Esophagus (tissue), 2 donors: Measurements from ENCODE around the gene TAPBP. TPM values are rescaled to one million over a fixed set of nuclear protein-coding genes. Genes with fewer than 3 reads are reported as not detected.

Source experiments
- H3K27ac ChIP-seq, 2 donors: one replicate each; pipeline ENCODE4 v1.5.1; 2013; ENCODE audit warnings: low read depth in 2 of 2, mild to moderate bottlenecking in 2 of 2, inconsistent platforms in 1 of 2, low read length in 1 of 2, moderate library complexity in 1 of 2
- H3K27me3 ChIP-seq, 2 donors: one replicate each; pipeline ENCODE4 v1.6.1; 2013; ENCODE audit warnings: low read length in 2 of 2, control low read depth in 1 of 2, mild to moderate bottlenecking in 1 of 2; ENCODE audit not compliant: insufficient read depth in 2 of 2, control insufficient read depth in 1 of 2
- H3K36me3 ChIP-seq, 2 donors: one replicate each; pipeline ENCODE4 v1.6.1; 2013; ENCODE audit warnings: low read length in 1 of 2; ENCODE audit not compliant: control insufficient read depth in 2 of 2, insufficient read depth in 2 of 2
- H3K4me1 ChIP-seq, 2 donors: one replicate each; pipeline ENCODE4 v1.6.1; 2013; ENCODE audit warnings: low read length in 1 of 2; ENCODE audit not compliant: control insufficient read depth in 2 of 2, insufficient read depth in 2 of 2
- H3K4me3 ChIP-seq, 2 donors: one replicate each; pipeline ENCODE4 v1.5.1; 2013; ENCODE audit warnings: low read length in 2 of 2, mild to moderate bottlenecking in 2 of 2, low read depth in 1 of 2, moderate library complexity in 1 of 2
- H3K9me3 ChIP-seq, 2 donors: one replicate each; pipeline ENCODE4 v1.6.1; 2013; ENCODE audit warnings: mild to moderate bottlenecking in 2 of 2, low read depth in 1 of 2, low read length in 1 of 2, moderate library complexity in 1 of 2; ENCODE audit not compliant: control insufficient read depth in 2 of 2, insufficient read depth in 1 of 2
- WGBS, 2 donors: extraction: QIAGEN DNeasy Blood & Tissue Kit; methylation state at CpG; one replicate each; pipeline ENCODE4 v1.1.7; 2013; 5-methylcytosine and 5-hydroxymethylcytosine counted together
- polyA plus RNA-seq, 2 donors: library from polyadenylated mRNA; stranded (reverse); fragments of 200-250 nt; gene quantifications; one replicate each; pipeline ENCODE4 v1.2.3, GENCODE V29; 2013
- donor health status: healthy with polysubstance abuse.
- donor health status: Bipolar disorder and iron deficiency.

Gene TAPBP
- polyA plus RNA-seq, 2 donors, result 20.1 to 39.8 TPM

DNA sequence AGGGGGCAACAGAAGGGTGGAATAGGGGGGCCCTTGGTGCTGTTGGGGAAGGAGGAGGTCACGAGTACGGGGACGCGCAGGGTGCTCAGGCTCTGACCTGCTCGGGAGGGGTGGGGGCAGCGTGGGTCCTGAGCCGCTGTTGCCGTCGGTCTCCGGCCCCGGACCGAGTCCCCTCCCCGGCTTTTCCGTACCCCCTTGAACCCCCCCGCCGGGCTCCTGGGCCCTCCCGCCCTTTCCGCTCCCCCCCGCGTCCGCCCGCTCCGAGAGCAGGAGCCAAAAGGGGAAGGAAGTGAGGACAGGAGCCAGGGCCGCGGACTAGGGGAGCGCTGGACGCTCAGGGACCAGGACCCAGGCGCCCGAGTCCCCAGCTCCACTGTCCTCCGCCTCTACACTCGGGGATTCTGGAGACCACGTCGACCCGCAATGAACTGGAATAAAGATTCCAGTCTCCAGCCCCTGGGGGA is 15.1 kb downstream of the TAPBP start, which contains the start of gene RGL2:
Gene RGL2, minus strand, starts transcription at position 170 of the 464 bp plus-strand sequence. CDS start 332 bp downstream, outside the sequence.
- WGBS, 2 donors, result 1% methylated on average over 13 to 34 of the region's 34 CpGs
- H3K9me3 ChIP-seq, result no peaks in the 10 kb centered on the region
- H3K36me3 ChIP-seq, result peaks cover 9 to 16% of the 10 kb centered on the region in 2 donors
- H3K27ac ChIP-seq, result peak within 1 kb of the TSS; percentile 99 to 100
- peaks cover 0 to 8% of the 10 kb centered on the region in 2 donors for H3K4me1 ChIP-seq
- no peaks in the 10 kb centered on the region for H3K27me3 ChIP-seq
- peak within 1 kb of the TSS; percentile 76 to 90 for H3K4me3 ChIP-seq

DNA sequence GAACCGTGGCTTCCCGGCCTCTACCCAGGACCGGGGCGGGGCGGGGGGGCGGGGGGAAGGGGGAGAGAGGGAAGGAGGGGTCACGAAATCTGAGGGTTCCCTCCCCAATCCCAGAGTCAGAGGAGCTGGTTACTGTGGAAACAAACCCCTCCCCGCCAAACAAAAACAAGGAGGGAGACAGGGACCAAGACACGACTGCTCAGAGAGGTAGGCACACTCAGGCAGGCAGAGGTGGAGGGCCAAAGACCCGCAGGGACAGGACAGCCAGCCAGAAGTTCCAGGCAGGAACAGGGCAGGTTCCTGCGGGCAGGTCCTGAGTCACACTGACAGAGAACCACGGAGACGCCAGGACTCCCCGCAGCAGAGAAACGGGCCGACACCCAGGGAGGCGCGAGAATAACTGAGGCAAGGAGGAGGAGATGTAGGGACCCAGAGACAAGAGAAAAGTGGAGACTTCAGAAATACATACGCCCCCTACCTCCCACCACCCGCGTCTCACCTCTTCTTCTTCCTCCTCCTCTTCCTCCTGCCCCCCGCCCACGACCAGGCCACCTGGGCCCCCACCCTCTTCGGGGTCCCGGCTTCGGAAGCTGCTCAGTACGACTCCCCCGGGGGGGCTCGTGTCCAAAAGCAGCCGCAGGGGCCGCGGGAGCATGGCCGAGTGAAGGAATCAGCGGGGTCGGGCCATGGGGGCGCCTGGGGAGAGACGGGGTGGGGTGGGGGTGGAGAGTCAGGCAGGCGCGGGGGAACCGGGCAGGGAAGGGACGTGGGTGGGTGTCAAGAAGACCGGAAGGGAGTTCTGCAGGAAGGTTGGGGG is 15.7 kb downstream of the TAPBP start:
- peaks cover 0 to 8% of the 10 kb centered on the region in 2 donors for H3K4me1 ChIP-seq
- no peaks in the 10 kb centered on the region for H3K27me3 ChIP-seq
- WGBS, 2 donors, result 0 to 2% methylated on average over 36 to 42 of the region's 42 CpGs
- no peaks in the 10 kb centered on the region for H3K9me3 ChIP-seq
- peaks cover 9 to 20% of the 10 kb centered on the region in 2 donors for H3K36me3 ChIP-seq
- H3K27ac ChIP-seq, result peak overlapping the region; percentile 99 to 100
- peak overlapping the region; percentile 76 to 90 for H3K4me3 ChIP-seq

DNA sequence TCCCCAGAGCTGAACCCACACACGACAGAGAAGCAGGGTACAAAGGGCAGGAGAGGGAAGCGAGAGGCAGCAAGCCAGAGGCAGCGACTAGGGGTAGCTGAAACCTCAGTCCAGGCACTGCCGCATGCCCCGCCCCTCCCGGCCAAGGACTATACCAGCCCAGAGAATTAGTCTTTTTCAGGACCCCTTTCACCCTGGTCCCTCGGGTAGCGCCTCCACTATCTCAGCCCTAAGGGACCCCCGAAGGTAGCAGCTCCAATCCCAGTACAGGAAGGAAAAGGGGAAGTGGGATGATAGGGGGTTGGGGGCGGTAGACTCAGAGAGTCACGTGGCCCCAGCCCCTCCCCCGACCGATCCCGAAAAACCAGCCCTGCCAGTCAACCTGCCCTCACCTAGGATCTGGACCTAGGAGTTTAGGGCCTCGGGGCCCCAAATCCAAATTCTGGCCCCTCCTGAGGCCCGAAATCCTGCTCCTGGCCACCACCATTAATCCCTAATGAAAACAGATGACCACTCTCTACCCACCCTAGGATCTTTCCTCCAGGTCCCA is 16.4 kb downstream of the TAPBP start:
- Histone ChIP-seq H3K27me3 (no peaks in the 10 kb centered on the region), H3K9me3 (no peaks in the 10 kb centered on the region), H3K36me3 (peaks cover 10 to 22% of the 10 kb centered on the region in 2 donors), H3K4me1 (peaks cover 0 to 8% of the 10 kb centered on the region in 2 donors), H3K4me3 (peak overlapping the region; percentile 54 to 76), H3K27ac (peak overlapping the region; percentile 99 to 100)
- WGBS, 2 donors, result 11 to 12% methylated on average over 15 to 16 of the region's 16 CpGs

GRCh38 chr6:33296797-33297405 is 17.0 kb downstream of the TAPBP start:
- Histone ChIP-seq H3K4me3 (peak overlapping the region; percentile 54 to 76), H3K4me1 (peaks cover 0 to 8% of the 10 kb centered on the region in 2 donors), H3K36me3 (peaks cover 16 to 27% of the 10 kb centered on the region in 2 donors), H3K27ac (peak overlapping the region; percentile 99 to 100), H3K27me3 (no peaks in the 10 kb centered on the region), H3K9me3 (no peaks in the 10 kb centered on the region)
- 54 to 63% methylated on average over 12 of the region's 12 CpGs for WGBS, 2 donors

- peaks cover 20 to 33% of the 10 kb centered on the region in 2 donors for H3K36me3 ChIP-seq
- peak overlapping the region in 1 of 2 donors; percentile 76 for H3K4me3 ChIP-seq
- H3K27me3 ChIP-seq, result no peaks in the 10 kb centered on the region
- H3K27ac ChIP-seq, result no peak overlapping the region
- 84 to 87% methylated on average over 15 of the region's 15 CpGs for WGBS, 2 donors
- peaks cover 0 to 8% of the 10 kb centered on the region in 2 donors for H3K4me1 ChIP-seq
- H3K9me3 ChIP-seq, result no peaks in the 10 kb centered on the region
These were observed 18.1 kb downstream of the TAPBP start for GRCh38 chr6:33295621-33296369.

GRCh38 chr6:33294086-33294823 is 19.6 kb downstream of the TAPBP start:
- 61% methylated on average over 10 of the region's 10 CpGs for WGBS, 2 donors
- H3K27ac ChIP-seq, result no peak overlapping the region

GRCh38 chr6:33292996-33293682 is 20.7 kb downstream of the TAPBP start:
- Histone ChIP-seq H3K27me3 (no peaks in the 10 kb centered on the region), H3K36me3 (peaks cover 20 to 33% of the 10 kb centered on the region in 2 donors)

More at GRCh38 chr6:33294086-33294823, 19.6 kb downstream of the TAPBP start:
- Histone ChIP-seq H3K27me3 (no peaks in the 10 kb centered on the region), H3K4me1 (peaks cover 0 to 14% of the 10 kb centered on the region in 2 donors), H3K4me3 (no peak overlapping the region), H3K9me3 (no peaks in the 10 kb centered on the region), H3K36me3 (peaks cover 20 to 33% of the 10 kb centered on the region in 2 donors)

DNA sequence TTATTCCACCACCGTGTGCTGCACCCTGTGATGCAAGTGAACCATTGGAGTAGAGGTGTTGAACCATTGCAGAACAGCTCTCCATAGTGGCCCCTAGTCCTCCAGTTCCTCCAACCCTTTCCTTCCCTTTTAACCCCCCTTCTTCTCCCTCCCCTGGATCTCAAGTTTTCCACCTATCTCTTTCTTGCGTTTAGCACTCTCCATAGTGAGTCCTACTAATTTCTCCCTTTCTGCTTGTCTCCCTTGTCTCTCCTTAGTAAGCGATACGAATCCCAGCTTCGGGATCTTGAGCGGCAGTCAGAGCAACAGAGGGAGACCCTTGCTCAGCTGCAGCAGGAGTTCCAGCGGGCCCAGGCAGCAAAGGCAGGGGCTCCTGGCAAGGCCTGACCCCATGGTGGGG is 23.4 kb downstream of the TAPBP start:
- Histone ChIP-seq H3K9me3 (no peaks in the 10 kb centered on the region), H3K36me3 (peaks cover 24 to 35% of the 10 kb centered on the region in 2 donors), H3K27ac (peak overlapping the region in 1 of 2 donors; percentile 37), H3K4me3 (peak overlapping the region in 1 of 2 donors; percentile 92), H3K27me3 (no peaks in the 10 kb centered on the region), H3K4me1 (peaks cover 3 to 13% of the 10 kb centered on the region in 2 donors)
- WGBS, 2 donors, result 63 to 69% methylated on average over 7 of the region's 7 CpGs

More at GRCh38 chr6:33292996-33293682, 20.7 kb downstream of the TAPBP start:
- H3K27ac ChIP-seq, result no peak overlapping the region
- WGBS, 2 donors, result 84 to 89% methylated on average over 16 of the region's 16 CpGs
- H3K4me3 ChIP-seq, result no peak overlapping the region
- peaks cover under 1 to 18% of the 10 kb centered on the region in 2 donors for H3K4me1 ChIP-seq
- H3K9me3 ChIP-seq, result no peaks in the 10 kb centered on the region
